ENCODE measurements around the gene SLC9A1. TPM values are rescaled to one million over a fixed set of nuclear protein-coding genes. Genes with fewer than 3 reads are reported as not detected.

The SLC9A1 gene
- total and polyA plus RNA-seq, 4 donors, result 5.9 to 24.5 (median 15.4) TPM

DNA sequence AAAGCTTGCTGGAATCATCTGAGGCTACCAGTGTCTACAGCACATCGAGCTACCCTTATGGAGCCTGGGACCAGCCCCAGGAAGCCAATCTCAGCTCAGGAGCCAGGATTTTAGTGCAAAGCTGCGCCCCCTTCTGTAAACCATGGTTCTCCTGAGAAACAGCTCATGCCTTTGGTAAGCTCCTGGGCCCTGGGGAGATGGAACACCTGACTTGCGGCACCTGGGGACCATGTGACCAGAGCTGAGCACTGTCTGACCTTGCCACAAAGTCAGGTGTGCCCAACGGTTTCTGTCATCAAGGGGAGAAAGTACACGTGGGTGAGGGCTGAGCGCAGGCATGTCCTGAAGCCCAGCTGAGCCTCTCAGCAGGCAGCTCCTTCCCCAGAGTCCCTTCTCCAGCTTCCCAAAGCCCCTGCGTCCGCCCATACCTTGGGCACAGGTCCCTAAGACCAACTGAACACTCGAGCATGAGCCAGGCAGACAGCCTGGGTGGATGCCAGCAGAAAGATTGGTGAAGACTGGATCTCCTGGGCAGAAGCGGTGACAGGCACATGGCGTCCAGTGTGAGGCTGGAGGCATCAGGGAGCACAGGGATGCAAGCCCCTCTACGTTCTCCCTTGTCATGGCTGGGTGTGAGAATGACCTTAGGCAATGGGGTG is 84.4 kb downstream of the SLC9A1 start:
- 58% methylated on average over 12 of the region's 12 CpGs for WGBS (ENCODE audit: insufficient coverage)
- DNase-seq (ENCODE audit: low read depth in 4 of 6, low spot score in 6 of 6), result peak in 1 of 6 donors; percentile 24

GRCh38 chr1:27068922-27069321 is 86.0 kb downstream of the SLC9A1 start:
- Histone ChIP-seq H3K9me3 (ENCODE audit: control insufficient read depth, insufficient read depth, low read length) (no peaks in the 10 kb centered on the region), H3K27me3 (ENCODE audit: control insufficient read depth, insufficient read depth, low read length) (no peaks in the 10 kb centered on the region), H3K4me1 (ENCODE audit: control insufficient read depth, insufficient read depth, low read length) (peaks cover 18% of the 10 kb centered on the region), H3K27ac (ENCODE audit: low read depth, low read length) (no peak overlapping the region), H3K36me3 (ENCODE audit: control insufficient read depth, insufficient read depth, low read length) (no peaks in the 10 kb centered on the region), H3K4me3 (ENCODE audit: low read depth, low read length) (no peak overlapping the region)
- WGBS (ENCODE audit: insufficient coverage), result 93% methylated on average over 4 of the region's 4 CpGs
- no peak for DNase-seq (ENCODE audit: low read depth in 4 of 6, low spot score in 6 of 6)

More for the DNA sequence above, 84.4 kb downstream of the SLC9A1 start:
- peak overlapping the region; percentile 19 for H3K27ac ChIP-seq (ENCODE audit: low read depth, low read length)
- H3K27me3 ChIP-seq (ENCODE audit: control insufficient read depth, insufficient read depth, low read length), result peaks cover 2% of the 10 kb centered on the region
- H3K36me3 ChIP-seq (ENCODE audit: control insufficient read depth, insufficient read depth, low read length), result no peaks in the 10 kb centered on the region
- no peaks in the 10 kb centered on the region for H3K9me3 ChIP-seq (ENCODE audit: control insufficient read depth, insufficient read depth, low read length)
- H3K4me3 ChIP-seq (ENCODE audit: low read depth, low read length), result no peak overlapping the region
- peaks cover 18% of the 10 kb centered on the region for H3K4me1 ChIP-seq (ENCODE audit: control insufficient read depth, insufficient read depth, low read length)

- H3K36me3 ChIP-seq (ENCODE audit: control insufficient read depth, insufficient read depth, low read length), result no peaks in the 10 kb centered on the region
- no peaks in the 10 kb centered on the region for H3K9me3 ChIP-seq (ENCODE audit: control insufficient read depth, insufficient read depth, low read length)
- no peak overlapping the region for H3K27ac ChIP-seq (ENCODE audit: low read depth, low read length)
- no peaks in the 10 kb centered on the region for H3K27me3 ChIP-seq (ENCODE audit: control insufficient read depth, insufficient read depth, low read length)
- H3K4me3 ChIP-seq (ENCODE audit: low read depth, low read length), result no peak overlapping the region
- WGBS (ENCODE audit: insufficient coverage), result 94% methylated on average over 2 of the region's 5 CpGs
- H3K4me1 ChIP-seq (ENCODE audit: control insufficient read depth, insufficient read depth, low read length), result peaks cover 12% of the 10 kb centered on the region
- DNase-seq (ENCODE audit: low read depth in 4 of 6, low spot score in 6 of 6), result no peak
These were observed 88.8 kb downstream of the SLC9A1 start for GRCh38 chr1:27065999-27066630.

GRCh38 chr1:27060891-27061290 is 94.0 kb downstream of the SLC9A1 start:
- no peaks in the 10 kb centered on the region for H3K9me3 ChIP-seq (ENCODE audit: control insufficient read depth, insufficient read depth, low read length)
- no peaks in the 10 kb centered on the region for H3K36me3 ChIP-seq (ENCODE audit: control insufficient read depth, insufficient read depth, low read length)
- H3K4me1 ChIP-seq (ENCODE audit: control insufficient read depth, insufficient read depth, low read length), result peaks cover 32% of the 10 kb centered on the region
- no peak overlapping the region for H3K27ac ChIP-seq (ENCODE audit: low read depth, low read length)
- H3K4me3 ChIP-seq (ENCODE audit: low read depth, low read length), result no peak overlapping the region
- DNase-seq (ENCODE audit: low read depth in 4 of 6, low spot score in 6 of 6), result no peak
- H3K27me3 ChIP-seq (ENCODE audit: control insufficient read depth, insufficient read depth, low read length), result no peaks in the 10 kb centered on the region
- WGBS (ENCODE audit: insufficient coverage), result 100% methylated on average over 1 of the region's 8 CpGs

DNA sequence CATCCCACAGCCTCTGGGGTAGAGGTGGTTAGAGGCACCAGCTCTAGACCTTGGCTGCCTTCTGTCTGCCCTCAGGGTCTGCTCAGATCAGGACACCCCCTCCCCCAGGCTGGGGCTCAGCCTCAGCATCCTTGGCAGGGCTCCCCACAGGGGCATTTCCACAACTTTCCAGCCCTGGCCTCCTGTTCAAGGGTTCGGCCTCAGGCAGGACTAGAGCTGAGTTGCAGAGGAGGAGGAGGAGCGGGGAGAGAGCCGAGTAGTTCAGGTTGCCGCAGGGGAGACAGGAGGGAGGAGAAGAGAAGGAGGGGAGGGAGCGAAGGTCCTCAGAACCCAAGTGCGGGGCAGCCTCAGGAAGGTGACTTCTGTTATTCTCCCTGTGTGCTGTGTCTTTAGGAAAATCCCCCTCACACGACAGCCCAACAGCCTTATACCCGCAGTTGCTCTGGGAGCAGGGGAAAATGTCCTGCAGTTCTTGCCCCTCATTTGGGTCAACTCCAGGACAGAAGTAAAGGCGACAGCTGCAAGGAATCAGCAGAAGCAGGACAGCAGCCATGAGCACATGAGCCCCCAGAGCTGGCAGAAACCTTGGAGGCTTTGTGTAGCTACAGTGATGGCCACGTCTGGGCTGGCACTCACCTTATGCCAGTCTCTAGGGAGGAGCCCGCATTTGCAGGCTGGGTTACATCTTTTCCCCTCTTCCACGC is 95.8 kb downstream of the SLC9A1 start:
- H3K27me3 ChIP-seq (ENCODE audit: control insufficient read depth, insufficient read depth, low read length), result no peaks in the 10 kb centered on the region
- H3K27ac ChIP-seq (ENCODE audit: low read depth, low read length), result peak overlapping the region; percentile 82
- H3K9me3 ChIP-seq (ENCODE audit: control insufficient read depth, insufficient read depth, low read length), result no peaks in the 10 kb centered on the region
- WGBS (ENCODE audit: insufficient coverage), result 29% methylated on average over 8 of the region's 12 CpGs
- DNase-seq (ENCODE audit: low read depth in 4 of 6, low spot score in 6 of 6), result peak in 2 of 6 donors; percentile 56 to 72
- no peak overlapping the region for H3K4me3 ChIP-seq (ENCODE audit: low read depth, low read length)
- no peaks in the 10 kb centered on the region for H3K36me3 ChIP-seq (ENCODE audit: control insufficient read depth, insufficient read depth, low read length)
- peaks cover 32% of the 10 kb centered on the region for H3K4me1 ChIP-seq (ENCODE audit: control insufficient read depth, insufficient read depth, low read length)

GRCh38 chr1:27057801-27058625 is 96.9 kb downstream of the SLC9A1 start:
- peak overlapping the region; percentile 82 for H3K27ac ChIP-seq (ENCODE audit: low read depth, low read length)
- WGBS (ENCODE audit: insufficient coverage), result 16% methylated on average over 11 of the region's 13 CpGs
- H3K27me3 ChIP-seq (ENCODE audit: control insufficient read depth, insufficient read depth, low read length), result no peaks in the 10 kb centered on the region
- no peaks in the 10 kb centered on the region for H3K36me3 ChIP-seq (ENCODE audit: control insufficient read depth, insufficient read depth, low read length)
- peaks cover 35% of the 10 kb centered on the region for H3K4me1 ChIP-seq (ENCODE audit: control insufficient read depth, insufficient read depth, low read length)
- no peaks in the 10 kb centered on the region for H3K9me3 ChIP-seq (ENCODE audit: control insufficient read depth, insufficient read depth, low read length)
- H3K4me3 ChIP-seq (ENCODE audit: low read depth, low read length), result no peak overlapping the region
- DNase-seq (ENCODE audit: low read depth in 4 of 6, low spot score in 6 of 6), result peak in 3 of 6 donors; percentile 72 to 93 (median 91)

- H3K9me3 ChIP-seq (ENCODE audit: control insufficient read depth, insufficient read depth, low read length), result no peaks in the 10 kb centered on the region
- H3K27me3 ChIP-seq (ENCODE audit: control insufficient read depth, insufficient read depth, low read length), result no peaks in the 10 kb centered on the region
- H3K4me3 ChIP-seq (ENCODE audit: low read depth, low read length), result no peak overlapping the region
- peak overlapping the region; percentile 82 for H3K27ac ChIP-seq (ENCODE audit: low read depth, low read length)
- WGBS (ENCODE audit: insufficient coverage), result 18% methylated on average over 2 of the region's 3 CpGs
- no peak for DNase-seq (ENCODE audit: low read depth in 4 of 6, low spot score in 6 of 6)
- H3K36me3 ChIP-seq (ENCODE audit: control insufficient read depth, insufficient read depth, low read length), result no peaks in the 10 kb centered on the region
- H3K4me1 ChIP-seq (ENCODE audit: control insufficient read depth, insufficient read depth, low read length), result peaks cover 35% of the 10 kb centered on the region
These were observed 97.5 kb downstream of the SLC9A1 start for GRCh38 chr1:27057389-27057788.

DNA sequence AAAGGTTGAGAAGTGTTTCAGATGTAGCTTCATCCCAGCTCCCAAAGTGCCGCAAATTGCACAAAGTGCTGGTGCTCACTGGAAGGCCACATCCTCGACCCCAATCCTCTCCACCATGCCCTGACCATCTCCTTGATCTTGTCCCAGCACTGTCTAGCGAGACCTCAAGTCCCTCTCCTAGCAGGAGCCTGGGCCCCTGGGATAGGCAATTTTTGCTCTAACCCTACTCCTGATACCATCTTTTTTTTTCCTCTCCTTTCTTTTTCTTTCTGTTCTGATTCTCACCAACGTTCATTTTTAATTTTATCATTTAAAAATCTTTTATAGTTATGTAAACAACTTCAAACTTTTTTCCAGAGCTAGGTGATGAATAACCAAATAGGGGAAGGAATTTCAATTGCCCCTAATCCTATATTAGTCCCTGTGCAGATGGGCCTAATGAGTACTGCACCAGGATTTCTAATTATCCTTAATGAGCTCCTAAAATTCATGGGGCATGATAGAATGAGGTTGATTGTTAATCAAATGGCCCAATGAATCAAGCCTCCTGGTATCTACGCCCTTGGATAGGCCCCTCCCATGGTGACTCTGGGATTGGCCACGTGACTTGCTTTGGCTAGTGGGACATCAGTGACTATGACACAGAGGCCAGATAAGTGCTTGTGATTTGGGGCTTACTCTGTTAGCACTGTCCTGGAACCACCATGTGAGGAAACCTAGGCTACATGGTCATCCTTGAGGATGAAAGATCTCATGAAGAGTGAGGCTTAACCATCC is 100.8 kb downstream of the SLC9A1 start:
- Histone ChIP-seq H3K27ac (ENCODE audit: low read depth, low read length) (no peak overlapping the region), H3K9me3 (ENCODE audit: control insufficient read depth, insufficient read depth, low read length) (no peaks in the 10 kb centered on the region), H3K27me3 (ENCODE audit: control insufficient read depth, insufficient read depth, low read length) (no peaks in the 10 kb centered on the region), H3K4me1 (ENCODE audit: control insufficient read depth, insufficient read depth, low read length) (peaks cover 24% of the 10 kb centered on the region), H3K4me3 (ENCODE audit: low read depth, low read length) (no peak overlapping the region), H3K36me3 (ENCODE audit: control insufficient read depth, insufficient read depth, low read length) (no peaks in the 10 kb centered on the region)
- whole genome bisulfite sequencing (ENCODE audit: insufficient coverage), result 72% methylated on average over 4 of the region's 6 CpGs
- peak in 1 of 6 donors; percentile 89 for DNase-seq (ENCODE audit: low read depth in 4 of 6, low spot score in 6 of 6)

DNA sequence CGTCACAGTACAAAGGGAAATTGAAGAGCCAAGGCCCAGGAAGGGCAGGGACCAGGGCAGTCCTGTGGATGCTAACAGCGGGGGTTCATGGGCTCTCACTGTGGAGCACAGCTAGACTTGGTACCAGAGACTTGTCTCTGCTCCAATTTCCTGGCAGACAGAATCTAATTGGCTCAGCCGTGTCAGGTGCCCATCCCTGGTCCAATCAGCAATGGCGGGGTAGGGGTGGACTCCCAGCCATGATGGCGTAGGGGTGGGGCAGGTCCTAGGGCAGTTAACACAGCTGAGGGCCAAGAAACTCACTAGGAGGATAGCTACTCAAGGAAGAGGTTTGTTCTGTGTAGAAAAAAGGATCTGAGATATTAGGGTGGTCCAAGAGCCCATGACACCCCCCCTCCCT is 102.4 kb downstream of the SLC9A1 start:
- DNase-seq (ENCODE audit: low read depth in 4 of 6, low spot score in 6 of 6), result no peak
- WGBS (ENCODE audit: insufficient coverage), result 85% methylated on average over 4 of the region's 5 CpGs
- Histone ChIP-seq H3K4me3 (ENCODE audit: low read depth, low read length) (no peak overlapping the region), H3K9me3 (ENCODE audit: control insufficient read depth, insufficient read depth, low read length) (no peaks in the 10 kb centered on the region), H3K27me3 (ENCODE audit: control insufficient read depth, insufficient read depth, low read length) (no peaks in the 10 kb centered on the region), H3K27ac (ENCODE audit: low read depth, low read length) (no peak overlapping the region), H3K4me1 (ENCODE audit: control insufficient read depth, insufficient read depth, low read length) (peaks cover 10% of the 10 kb centered on the region), H3K36me3 (ENCODE audit: control insufficient read depth, insufficient read depth, low read length) (no peaks in the 10 kb centered on the region)

All from spinal cord (tissue), 10 donors.